Measurements from ENCODE around the gene ATAD3A.
"Not testable (repeated sequence)": the region's sequence is repeated elsewhere in the genome, so short reads cannot be mapped to it uniquely, and the experiment has no call there.

Gene ATAD3A

GRCh38 chr1:1540818-1541628 lies 29.1 kb downstream of the ATAD3A start:
- no peak for DNase-seq

GRCh38 chr1:1541956-1542765 lies 30.2 kb downstream of the ATAD3A start:
- DNase-seq = no peak

GRCh38 chr1:1542766-1543705 lies 31.1 kb downstream of the ATAD3A start:
- DNase-seq = no peak

GRCh38 chr1:1543706-1544099 lies 31.7 kb downstream of the ATAD3A start:
- DNase-seq = peak; percentile 15

GRCh38 chr1:1544544-1544943 lies 32.6 kb downstream of the ATAD3A start:
- DNase-seq = no peak

GRCh38 chr1:1545946-1546737 lies 34.2 kb downstream of the ATAD3A start:
- DNase-seq = no peak

- DNase-seq = no peak
Observed at GRCh38 chr1:1547011-1547410, 35.0 kb downstream of the ATAD3A start.

- DNase-seq = no peak
Observed at GRCh38 chr1:1547476-1547875, 35.5 kb downstream of the ATAD3A start.

GRCh38 chr1:1548591-1548990 lies 36.6 kb downstream of the ATAD3A start:
- DNase-seq = no peak

GRCh38 chr1:1550087-1550486 lies 38.1 kb downstream of the ATAD3A start:
- no peak for DNase-seq

GRCh38 chr1:1550591-1551432 lies 38.9 kb downstream of the ATAD3A start:
- DNase-seq = peak; percentile 31

GRCh38 chr1:1551524-1552262 lies 39.7 kb downstream of the ATAD3A start:
- DNase-seq = no peak

GRCh38 chr1:1552263-1552639 lies 40.3 kb downstream of the ATAD3A start:
- no peak for DNase-seq

GRCh38 chr1:1553821-1554494 lies 42.0 kb downstream of the ATAD3A start:
- DNase-seq = no peak

GRCh38 chr1:1554550-1554925 lies 42.6 kb downstream of the ATAD3A start:
- no peak for DNase-seq

- no peak for DNase-seq
Observed at GRCh38 chr1:1554926-1555915, 43.3 kb downstream of the ATAD3A start.

- no peak for DNase-seq
Observed at GRCh38 chr1:1556505-1556904, 44.5 kb downstream of the ATAD3A start.

GRCh38 chr1:1556961-1557360 lies 45.0 kb downstream of the ATAD3A start:
- DNase-seq = not testable (repeated sequence)

- DNase-seq = not testable (repeated sequence)
Observed at GRCh38 chr1:1557688-1558087, 45.7 kb downstream of the ATAD3A start.

Measured in hematopoietic multipotent progenitor cell treated with erythropoietin and hydrocortisone succinate and interleukin-3 and kit ligand, for 8 days (in vitro differentiated cells).